Measurements from ENCODE around the gene ELAVL4. TPM values are rescaled to one million over a fixed set of nuclear protein-coding genes. Genes with fewer than 3 reads are reported as not detected.
A peak's percentile ranks its signal among the peaks of the same experiment; 100 is the strongest.

ELAVL4 gene
- total and polyA plus RNA-seq, 9 of the 15 experiments (the other 6 are each of a cell fraction or from before 2014, with no cell fraction given), result not detected

DNA sequence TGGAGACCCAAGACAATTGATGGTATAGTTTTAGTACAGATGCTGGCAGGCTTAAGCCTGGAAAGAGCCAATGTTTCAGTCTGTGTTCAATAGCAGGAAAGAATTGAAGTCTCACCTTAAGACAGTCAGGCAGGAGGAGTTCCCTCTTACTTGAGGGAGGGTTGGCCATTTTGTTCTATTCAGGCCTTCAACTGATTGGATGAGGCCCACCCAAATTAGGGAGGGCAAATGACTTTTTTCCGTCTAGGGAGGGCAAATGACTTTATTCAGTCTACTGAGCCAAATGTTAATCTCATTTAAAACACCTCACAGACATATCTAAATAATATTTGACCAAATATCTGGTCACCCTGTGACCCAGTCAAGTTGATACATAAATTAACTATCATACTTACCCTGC is 31.4 kb upstream of the ELAVL4 start:
- H3K27ac ChIP-seq (ENCODE audit: extremely low read depth, low read depth, low read length), result no peak overlapping the region
- H3K9me3 ChIP-seq (replicated peaks; ENCODE audit: control insufficient read depth, insufficient read depth, low read depth, low read length), result no peaks in the 10 kb centered on the region
- BruUV-seq (replicated peaks), result no TSS peak
- H2AFZ ChIP-seq (ENCODE audit: low read depth, low read length), result no peak overlapping the region
- ATAC-seq, result no peak
- ChIA-PET CTCF (ENCODE audit: low intra/inter-chr PET ratio) (no interaction called here), POLR2A (no interaction called here)
- no peak overlapping the region for H3K4me3 ChIP-seq
- H3K9ac ChIP-seq (ENCODE audit: insufficient read depth in 1 of 2, low read depth in 2 of 2, low read length in 2 of 2), result no peak overlapping the region
- H3K9me1 ChIP-seq (ENCODE audit: control insufficient read depth, insufficient read depth, low read length), result no peaks in the 10 kb centered on the region
- peak; percentile 89 for TF ChIP-seq ZNF134 (CRISPR knock-in tag; conservative IDR thresholded peaks at IDR 0.05)
- TF ChIP-seq PCBP2 (IDR thresholded peaks at IDR 0.05; ENCODE audit: low read depth, low read length, poor library complexity, severe bottlenecking), result no peak
- no peaks in the 10 kb centered on the region for H3K4me1 ChIP-seq (replicated peaks in 1 of 2; ENCODE audit: control insufficient read depth in 2 of 2, insufficient read depth in 2 of 2, low read length in 2 of 2)
- in situ Hi-C loops (cut with MboI), result no loop called here
- no peaks in the 10 kb centered on the region for H3K79me2 ChIP-seq (ENCODE audit: control insufficient read depth, insufficient read depth, low read length)
- no peaks in the 10 kb centered on the region for H3K36me3 ChIP-seq (ENCODE audit: control insufficient read depth, insufficient read depth, low read length)
- 4% methylated on average over 1 of the region's 1 CpG for WGBS (ENCODE audit: insufficient coverage, low coverage, missing lambda C conversion rate)
- no peaks in the 10 kb centered on the region for H3K27me3 ChIP-seq (ENCODE audit: control insufficient read depth in 2 of 2, insufficient read depth in 2 of 2, low read length in 2 of 2)
- H4K20me1 ChIP-seq (replicated peaks; ENCODE audit: control insufficient read depth, insufficient read depth, low read length), result no peaks in the 10 kb centered on the region
- no peak for FAIRE-seq
- DNase-seq (ENCODE audit: extremely low read depth in 1 of 4, low spot score in 3 of 4), result no peak
- H3K4me2 ChIP-seq (ENCODE audit: insufficient read depth, low read length), result no peak overlapping the region
- intact Hi-C loops (cut with micrococcal nuclease), result no loop called here

DNA sequence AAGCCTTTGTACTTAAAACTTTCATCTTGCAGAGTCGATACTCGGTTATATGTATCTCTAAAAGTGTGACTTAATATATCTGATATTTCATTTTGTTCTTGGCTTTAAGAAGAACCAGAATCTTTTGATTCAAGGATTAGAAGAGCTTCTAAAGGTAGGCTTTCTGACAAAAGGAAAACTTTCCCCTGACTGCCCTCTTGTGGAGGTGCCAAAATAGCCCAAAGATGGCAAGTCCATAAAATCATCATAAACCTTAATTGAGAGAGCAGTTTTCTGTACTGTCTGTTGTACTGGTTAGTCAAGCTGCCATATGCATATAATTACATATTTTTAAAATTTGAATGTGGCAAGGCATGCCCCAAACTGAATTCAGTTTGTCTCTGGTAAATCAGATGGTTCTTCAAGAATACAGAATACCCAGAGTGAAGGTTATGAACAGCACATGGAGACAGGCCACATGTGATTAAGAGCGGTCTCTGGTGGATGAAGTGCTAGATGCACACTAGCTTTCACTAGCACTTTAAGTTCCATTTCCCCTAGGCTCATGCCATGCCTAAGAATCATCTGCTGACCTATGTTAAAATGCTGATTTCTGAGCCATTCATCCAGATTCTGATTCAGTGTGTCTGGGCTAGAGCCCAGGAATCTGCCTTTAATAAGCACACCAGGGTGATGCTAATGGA is 27.7 kb upstream of the ELAVL4 start:
- no peak for FAIRE-seq
- intact Hi-C loops (cut with micrococcal nuclease), result no loop called here
- in situ Hi-C loops (cut with MboI), result no loop called here
- H3K9ac ChIP-seq (ENCODE audit: insufficient read depth in 1 of 2, low read depth in 2 of 2, low read length in 2 of 2), result no peak overlapping the region
- H3K4me3 ChIP-seq, result no peak overlapping the region
- H2AFZ ChIP-seq (ENCODE audit: low read depth, low read length), result no peak overlapping the region
- no TSS peak for BruUV-seq (replicated peaks)
- no peaks in the 10 kb centered on the region for H3K4me1 ChIP-seq (replicated peaks in 1 of 2; ENCODE audit: control insufficient read depth in 2 of 2, insufficient read depth in 2 of 2, low read length in 2 of 2)
- no peak overlapping the region for H3K27ac ChIP-seq (ENCODE audit: extremely low read depth, low read depth, low read length)
- H3K36me3 ChIP-seq (ENCODE audit: control insufficient read depth, insufficient read depth, low read length), result no peaks in the 10 kb centered on the region
- H4K20me1 ChIP-seq (replicated peaks; ENCODE audit: control insufficient read depth, insufficient read depth, low read length), result no peaks in the 10 kb centered on the region
- no peaks in the 10 kb centered on the region for H3K9me3 ChIP-seq (replicated peaks; ENCODE audit: control insufficient read depth, insufficient read depth, low read depth, low read length)
- POLR2A ChIA-PET, result no interaction called here
- ATAC-seq, result no peak
- H3K79me2 ChIP-seq (ENCODE audit: control insufficient read depth, insufficient read depth, low read length), result no peaks in the 10 kb centered on the region
- CTCF ChIA-PET (ENCODE audit: low intra/inter-chr PET ratio), result no interaction called here
- no peaks in the 10 kb centered on the region for H3K27me3 ChIP-seq (ENCODE audit: control insufficient read depth in 2 of 2, insufficient read depth in 2 of 2, low read length in 2 of 2)
- DNase-seq (ENCODE audit: extremely low read depth in 1 of 4, low spot score in 3 of 4), result peak in 1 of 4 experiments; percentile 6
- no peak overlapping the region for H3K4me2 ChIP-seq (ENCODE audit: insufficient read depth, low read length)
- WGBS (ENCODE audit: insufficient coverage, low coverage, missing lambda C conversion rate), result 0% methylated on average over 3 of the region's 3 CpGs
- TF ChIP-seq CCAR2 (IDR thresholded peaks at IDR 0.05; ENCODE audit: low read depth, low read length) (no peak), MCM5 (IDR thresholded peaks at IDR 0.05; ENCODE audit: low read depth) (no peak), RAD21 (CRISPR knock-in tag; conservative IDR thresholded peaks at IDR 0.05 in 1 of 2, IDR thresholded peaks at IDR 0.05 in 1 of 2) (peak in 1 of 2 experiments; percentile 39; a peak in 2 of 4 replicates)
- TF ChIP-seq, protein P1, sequence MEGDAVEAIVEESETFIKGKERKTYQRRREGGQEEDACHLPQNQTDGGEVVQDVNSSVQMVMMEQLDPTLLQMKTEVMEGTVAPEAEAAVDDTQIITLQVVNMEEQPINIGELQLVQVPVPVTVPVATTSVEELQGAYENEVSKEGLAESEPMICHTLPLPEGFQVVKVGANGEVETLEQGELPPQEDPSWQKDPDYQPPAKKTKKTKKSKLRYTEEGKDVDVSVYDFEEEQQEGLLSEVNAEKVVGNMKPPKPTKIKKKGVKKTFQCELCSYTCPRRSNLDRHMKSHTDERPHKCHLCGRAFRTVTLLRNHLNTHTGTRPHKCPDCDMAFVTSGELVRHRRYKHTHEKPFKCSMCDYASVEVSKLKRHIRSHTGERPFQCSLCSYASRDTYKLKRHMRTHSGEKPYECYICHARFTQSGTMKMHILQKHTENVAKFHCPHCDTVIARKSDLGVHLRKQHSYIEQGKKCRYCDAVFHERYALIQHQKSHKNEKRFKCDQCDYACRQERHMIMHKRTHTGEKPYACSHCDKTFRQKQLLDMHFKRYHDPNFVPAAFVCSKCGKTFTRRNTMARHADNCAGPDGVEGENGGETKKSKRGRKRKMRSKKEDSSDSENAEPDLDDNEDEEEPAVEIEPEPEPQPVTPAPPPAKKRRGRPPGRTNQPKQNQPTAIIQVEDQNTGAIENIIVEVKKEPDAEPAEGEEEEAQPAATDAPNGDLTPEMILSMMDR (IDR thresholded peaks at IDR 0.05 in 2 of 3, conservative IDR thresholded peaks at IDR 0.05 in 1 of 3; ENCODE audit: insufficient read depth in 2 of 3, low read depth in 1 of 3, low read length in 3 of 3), result peak in 2 of 3 experiments; percentile 23 to 34; a peak in 1 of 6 replicates
- no peaks in the 10 kb centered on the region for H3K9me1 ChIP-seq (ENCODE audit: control insufficient read depth, insufficient read depth, low read length)
